ENCODE results near the gene NT5E. TPM values are rescaled to one million over a fixed set of nuclear protein-coding genes. Genes with fewer than 3 reads are reported as not detected.

Gene NT5E
- total and polyA plus RNA-seq, 2 experiments from 2014 or later: 0.18 to 1.5 TPM

DNA sequence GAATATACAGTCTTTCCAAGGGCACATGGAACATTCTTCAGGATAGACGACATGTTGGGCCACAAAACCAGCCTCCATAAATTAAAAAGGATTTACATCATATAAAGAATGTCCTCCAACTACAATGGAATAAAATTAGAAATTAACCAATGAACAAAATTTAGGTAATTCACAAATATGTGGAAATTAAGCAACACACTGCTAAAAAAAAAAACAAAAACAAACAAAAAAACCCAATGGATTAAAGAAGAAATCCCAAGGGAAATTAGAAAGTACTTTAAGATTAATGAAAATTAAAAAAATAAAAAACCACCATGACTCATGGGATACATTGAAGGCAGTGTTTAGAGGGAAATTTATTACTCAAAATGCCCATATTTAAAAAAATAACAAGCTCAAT is 21.4 kb upstream of the NT5E start:
- no peak for ATAC-seq
- TF ChIP-seq, protein P1, sequence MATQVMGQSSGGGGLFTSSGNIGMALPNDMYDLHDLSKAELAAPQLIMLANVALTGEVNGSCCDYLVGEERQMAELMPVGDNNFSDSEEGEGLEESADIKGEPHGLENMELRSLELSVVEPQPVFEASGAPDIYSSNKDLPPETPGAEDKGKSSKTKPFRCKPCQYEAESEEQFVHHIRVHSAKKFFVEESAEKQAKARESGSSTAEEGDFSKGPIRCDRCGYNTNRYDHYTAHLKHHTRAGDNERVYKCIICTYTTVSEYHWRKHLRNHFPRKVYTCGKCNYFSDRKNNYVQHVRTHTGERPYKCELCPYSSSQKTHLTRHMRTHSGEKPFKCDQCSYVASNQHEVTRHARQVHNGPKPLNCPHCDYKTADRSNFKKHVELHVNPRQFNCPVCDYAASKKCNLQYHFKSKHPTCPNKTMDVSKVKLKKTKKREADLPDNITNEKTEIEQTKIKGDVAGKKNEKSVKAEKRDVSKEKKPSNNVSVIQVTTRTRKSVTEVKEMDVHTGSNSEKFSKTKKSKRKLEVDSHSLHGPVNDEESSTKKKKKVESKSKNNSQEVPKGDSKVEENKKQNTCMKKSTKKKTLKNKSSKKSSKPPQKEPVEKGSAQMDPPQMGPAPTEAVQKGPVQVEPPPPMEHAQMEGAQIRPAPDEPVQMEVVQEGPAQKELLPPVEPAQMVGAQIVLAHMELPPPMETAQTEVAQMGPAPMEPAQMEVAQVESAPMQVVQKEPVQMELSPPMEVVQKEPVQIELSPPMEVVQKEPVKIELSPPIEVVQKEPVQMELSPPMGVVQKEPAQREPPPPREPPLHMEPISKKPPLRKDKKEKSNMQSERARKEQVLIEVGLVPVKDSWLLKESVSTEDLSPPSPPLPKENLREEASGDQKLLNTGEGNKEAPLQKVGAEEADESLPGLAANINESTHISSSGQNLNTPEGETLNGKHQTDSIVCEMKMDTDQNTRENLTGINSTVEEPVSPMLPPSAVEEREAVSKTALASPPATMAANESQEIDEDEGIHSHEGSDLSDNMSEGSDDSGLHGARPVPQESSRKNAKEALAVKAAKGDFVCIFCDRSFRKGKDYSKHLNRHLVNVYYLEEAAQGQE (IDR thresholded peaks at IDR 0.05; ENCODE audit: unreplicated experiment): no peak
- TF ChIP-seq POLR2AphosphoS5 (IDR thresholded peaks at IDR 0.05; ENCODE audit: low read depth): no peak
- TF ChIP-seq CREB1 (CRISPR knock-in tag; IDR thresholded peaks at IDR 0.05; ENCODE audit: low read depth): no peak
- no peak for TF ChIP-seq JUNB (IDR thresholded peaks at IDR 0.05; ENCODE audit: unreplicated experiment)
- TF ChIP-seq, protein P2, sequence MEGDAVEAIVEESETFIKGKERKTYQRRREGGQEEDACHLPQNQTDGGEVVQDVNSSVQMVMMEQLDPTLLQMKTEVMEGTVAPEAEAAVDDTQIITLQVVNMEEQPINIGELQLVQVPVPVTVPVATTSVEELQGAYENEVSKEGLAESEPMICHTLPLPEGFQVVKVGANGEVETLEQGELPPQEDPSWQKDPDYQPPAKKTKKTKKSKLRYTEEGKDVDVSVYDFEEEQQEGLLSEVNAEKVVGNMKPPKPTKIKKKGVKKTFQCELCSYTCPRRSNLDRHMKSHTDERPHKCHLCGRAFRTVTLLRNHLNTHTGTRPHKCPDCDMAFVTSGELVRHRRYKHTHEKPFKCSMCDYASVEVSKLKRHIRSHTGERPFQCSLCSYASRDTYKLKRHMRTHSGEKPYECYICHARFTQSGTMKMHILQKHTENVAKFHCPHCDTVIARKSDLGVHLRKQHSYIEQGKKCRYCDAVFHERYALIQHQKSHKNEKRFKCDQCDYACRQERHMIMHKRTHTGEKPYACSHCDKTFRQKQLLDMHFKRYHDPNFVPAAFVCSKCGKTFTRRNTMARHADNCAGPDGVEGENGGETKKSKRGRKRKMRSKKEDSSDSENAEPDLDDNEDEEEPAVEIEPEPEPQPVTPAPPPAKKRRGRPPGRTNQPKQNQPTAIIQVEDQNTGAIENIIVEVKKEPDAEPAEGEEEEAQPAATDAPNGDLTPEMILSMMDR (conservative IDR thresholded peaks at IDR 0.05; ENCODE audit: low read depth in 2 of 2): no peak
- TF ChIP-seq NANOG (IDR thresholded peaks at IDR 0.05; ENCODE audit: borderline replicate concordance): no peak
- TF ChIP-seq, protein P3, sequence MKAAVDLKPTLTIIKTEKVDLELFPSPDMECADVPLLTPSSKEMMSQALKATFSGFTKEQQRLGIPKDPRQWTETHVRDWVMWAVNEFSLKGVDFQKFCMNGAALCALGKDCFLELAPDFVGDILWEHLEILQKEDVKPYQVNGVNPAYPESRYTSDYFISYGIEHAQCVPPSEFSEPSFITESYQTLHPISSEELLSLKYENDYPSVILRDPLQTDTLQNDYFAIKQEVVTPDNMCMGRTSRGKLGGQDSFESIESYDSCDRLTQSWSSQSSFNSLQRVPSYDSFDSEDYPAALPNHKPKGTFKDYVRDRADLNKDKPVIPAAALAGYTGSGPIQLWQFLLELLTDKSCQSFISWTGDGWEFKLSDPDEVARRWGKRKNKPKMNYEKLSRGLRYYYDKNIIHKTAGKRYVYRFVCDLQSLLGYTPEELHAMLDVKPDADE (IDR thresholded peaks at IDR 0.05): no peak
- no peak for TF ChIP-seq EZH2phosphoT487 (IDR thresholded peaks at IDR 0.05; ENCODE audit: unreplicated experiment)
- no peak for TF ChIP-seq STAT1 (IDR thresholded peaks at IDR 0.05; ENCODE audit: unreplicated experiment)
- no peak for TF ChIP-seq ZNF331 (CRISPR knock-in tag; IDR thresholded peaks at IDR 0.05; ENCODE audit: low read depth)
- Histone ChIP-seq H3K9me2 (ENCODE audit: insufficient read depth) (0 out of 2 replicates have a peak, but pooled peaks cover 4% of the 10 kb centered on the region), H4K20me1 (replicated peaks; ENCODE audit: insufficient read depth) (no peaks in the 10 kb centered on the region), H3K4me1 (ENCODE audit: insufficient read depth) (no peaks in the 10 kb centered on the region), H3F3A (replicated peaks; ENCODE audit: low read depth) (no peaks in the 10 kb centered on the region), H3K4me2 (no peak overlapping the region), H3K27me3 (ENCODE audit: insufficient read depth) (no peaks in the 10 kb centered on the region), H2AFZ (no peak overlapping the region), H3K4me3 (no peak overlapping the region), H3K79me2 (replicated peaks; ENCODE audit: insufficient read depth) (no peaks in the 10 kb centered on the region), H3K36me3 (ENCODE audit: insufficient read depth) (no peaks in the 10 kb centered on the region), H3K27ac (ENCODE audit: low read depth) (no peak overlapping the region)
- H3K36me3 Mint-ChIP-seq (ENCODE audit: low read depth): peaks cover 6% of the 10 kb centered on the region; the same call in 2 of the 3 replicates
- no peak overlapping the region for H3K4me3 Mint-ChIP-seq
- no peaks in the 10 kb centered on the region for H3K4me1 Mint-ChIP-seq
- no peaks in the 10 kb centered on the region for H3K27me3 Mint-ChIP-seq (ENCODE audit: insufficient read depth, low read depth, poor library complexity)
- H3K9me3 Mint-ChIP-seq: peaks cover 25% of the 10 kb centered on the region
- no peak for DNase-seq (ENCODE audit: low spot score)
- no peak overlapping the region for H3K27ac Mint-ChIP-seq
